ENCODE data around the gene BAIAP2L1. TPM values are rescaled to one million over a fixed set of nuclear protein-coding genes. Genes with fewer than 3 reads are reported as not detected.

The BAIAP2L1 gene
- total RNA-seq, 2 donors from 2014 or later = 30.5 to 38.4 TPM

DNA sequence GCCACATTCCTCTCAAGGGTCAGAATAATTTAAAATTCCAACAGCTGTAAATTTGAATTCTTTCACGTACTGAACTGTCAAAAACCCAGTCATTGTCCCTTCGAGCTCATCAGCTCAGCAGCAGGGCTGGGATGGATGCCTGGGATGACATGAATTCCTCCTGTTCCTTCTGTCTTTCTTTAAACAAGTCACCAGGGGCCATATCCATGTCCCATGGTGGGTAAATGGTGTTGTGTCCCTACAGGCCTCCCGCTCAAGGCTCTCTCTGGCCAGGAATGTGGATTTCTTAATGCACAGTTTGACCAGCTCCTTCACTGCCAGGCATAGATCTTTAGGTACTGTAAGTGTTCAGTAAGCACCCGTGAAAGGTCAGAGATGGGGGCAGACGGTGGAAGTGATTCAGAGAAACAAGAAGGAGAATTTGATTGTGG, 135.0 kb downstream of the BAIAP2L1 start:
- Histone ChIP-seq H3K4me1 (ENCODE audit: control insufficient read depth, insufficient read depth, low read length) (no peaks in the 10 kb centered on the region), H3K9me3 (ENCODE audit: control insufficient read depth, low read length) (peaks cover 8% of the 10 kb centered on the region), H3K27ac (ENCODE audit: low read depth, low read length) (no peak overlapping the region), H3K9ac (ENCODE audit: extremely low read depth, low read length, poor library complexity, severe bottlenecking) (no peak overlapping the region), H3K4me3 (ENCODE audit: low read length) (no peak overlapping the region), H3K36me3 (ENCODE audit: control insufficient read depth, insufficient read depth, low read length) (peaks cover under 1% of the 10 kb centered on the region), H3K27me3 (ENCODE audit: control insufficient read depth, insufficient read depth, low read length, poor library complexity, severe bottlenecking) (no peaks in the 10 kb centered on the region)
- TF ChIP-seq, protein P1, sequence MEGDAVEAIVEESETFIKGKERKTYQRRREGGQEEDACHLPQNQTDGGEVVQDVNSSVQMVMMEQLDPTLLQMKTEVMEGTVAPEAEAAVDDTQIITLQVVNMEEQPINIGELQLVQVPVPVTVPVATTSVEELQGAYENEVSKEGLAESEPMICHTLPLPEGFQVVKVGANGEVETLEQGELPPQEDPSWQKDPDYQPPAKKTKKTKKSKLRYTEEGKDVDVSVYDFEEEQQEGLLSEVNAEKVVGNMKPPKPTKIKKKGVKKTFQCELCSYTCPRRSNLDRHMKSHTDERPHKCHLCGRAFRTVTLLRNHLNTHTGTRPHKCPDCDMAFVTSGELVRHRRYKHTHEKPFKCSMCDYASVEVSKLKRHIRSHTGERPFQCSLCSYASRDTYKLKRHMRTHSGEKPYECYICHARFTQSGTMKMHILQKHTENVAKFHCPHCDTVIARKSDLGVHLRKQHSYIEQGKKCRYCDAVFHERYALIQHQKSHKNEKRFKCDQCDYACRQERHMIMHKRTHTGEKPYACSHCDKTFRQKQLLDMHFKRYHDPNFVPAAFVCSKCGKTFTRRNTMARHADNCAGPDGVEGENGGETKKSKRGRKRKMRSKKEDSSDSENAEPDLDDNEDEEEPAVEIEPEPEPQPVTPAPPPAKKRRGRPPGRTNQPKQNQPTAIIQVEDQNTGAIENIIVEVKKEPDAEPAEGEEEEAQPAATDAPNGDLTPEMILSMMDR (conservative IDR thresholded peaks at IDR 0.05) = no peak
- Mint-ChIP-seq H3K4me1 (no peaks in the 10 kb centered on the region), H3K27me3 (ENCODE audit: insufficient read depth) (no peaks in the 10 kb centered on the region), H3K4me3 (no peak overlapping the region), H3K9me3 (peaks cover 6% of the 10 kb centered on the region), H3K27ac (peak overlapping the region; percentile 52), H3K36me3 (ENCODE audit: low read depth) (peaks cover 32% of the 10 kb centered on the region)
- WGBS, 2 experiments (ENCODE audit: insufficient coverage in 1 of 2, insufficient read length in 1 of 2) = 84 to 89% methylated on average over 4 to 5 of the region's 5 CpGs
- DNase-seq = peak; percentile 69

DNA sequence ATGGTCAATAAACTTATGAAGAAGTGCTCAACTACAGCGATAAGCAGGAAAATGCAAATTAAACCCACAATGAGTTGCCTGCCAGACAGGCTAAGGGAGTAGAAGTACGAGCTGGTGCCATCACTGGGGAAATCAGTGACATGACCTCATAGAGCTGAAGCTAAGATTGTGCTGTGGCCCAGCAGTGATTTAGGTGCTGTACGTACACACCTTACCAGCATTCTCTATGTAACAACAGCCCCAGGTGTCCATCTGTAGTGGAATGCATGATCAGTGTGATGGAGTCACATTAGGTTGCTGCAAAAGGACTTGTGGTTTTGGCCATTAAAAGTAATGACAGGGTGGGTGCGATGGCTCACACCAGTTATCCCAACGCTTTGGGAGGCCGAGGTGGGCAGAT, 143.2 kb downstream of the BAIAP2L1 start:
- Histone ChIP-seq H3K27ac (ENCODE audit: low read depth, low read length) (no peak overlapping the region), H3K9me3 (ENCODE audit: control insufficient read depth, low read length) (peaks cover 8% of the 10 kb centered on the region), H3K4me3 (ENCODE audit: low read length) (no peak overlapping the region), H3K9ac (ENCODE audit: extremely low read depth, low read length, poor library complexity, severe bottlenecking) (no peak overlapping the region), H3K4me1 (ENCODE audit: control insufficient read depth, insufficient read depth, low read length) (no peaks in the 10 kb centered on the region), H3K27me3 (ENCODE audit: control insufficient read depth, insufficient read depth, low read length, poor library complexity, severe bottlenecking) (no peaks in the 10 kb centered on the region), H3K36me3 (ENCODE audit: control insufficient read depth, insufficient read depth, low read length) (peaks cover 5% of the 10 kb centered on the region)
- peaks cover 45% of the 10 kb centered on the region for H3K36me3 Mint-ChIP-seq (ENCODE audit: low read depth)
- no peak overlapping the region for H3K27ac Mint-ChIP-seq
- H3K9me3 Mint-ChIP-seq = peaks cover 6% of the 10 kb centered on the region
- 84 to 88% methylated on average over 5 to 6 of the region's 6 CpGs for WGBS, 2 experiments (ENCODE audit: insufficient coverage in 1 of 2, insufficient read length in 1 of 2)
- TF ChIP-seq, protein P1 (conservative IDR thresholded peaks at IDR 0.05) = no peak
- DNase-seq = no peak
- H3K27me3 Mint-ChIP-seq (ENCODE audit: insufficient read depth) = no peaks in the 10 kb centered on the region
- H3K4me1 Mint-ChIP-seq = peaks cover 5% of the 10 kb centered on the region
- H3K4me3 Mint-ChIP-seq = no peak overlapping the region

DNA sequence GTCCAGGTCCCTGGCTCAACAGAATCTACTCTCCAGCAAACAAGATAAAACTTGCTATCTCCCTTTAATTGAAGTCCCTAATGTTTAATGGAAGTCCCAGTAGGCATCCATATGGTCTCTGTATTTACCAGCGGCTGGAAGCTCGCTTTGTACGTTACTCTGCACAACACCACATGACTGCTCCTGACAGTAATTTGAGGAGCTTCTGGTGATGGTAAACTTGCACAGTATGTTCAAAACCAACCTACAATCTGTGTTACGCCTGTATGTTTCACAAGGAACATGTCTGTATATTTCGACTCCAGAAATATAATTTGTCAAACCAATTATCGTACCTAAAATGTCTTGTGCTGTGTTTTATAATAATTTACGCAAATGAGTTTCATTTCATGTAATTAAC, 144.5 kb downstream of the BAIAP2L1 start:
- H3K36me3 ChIP-seq (ENCODE audit: control insufficient read depth, insufficient read depth, low read length) = peaks cover 5% of the 10 kb centered on the region
- no peak overlapping the region for H3K9ac ChIP-seq (ENCODE audit: extremely low read depth, low read length, poor library complexity, severe bottlenecking)
- no peak overlapping the region for H3K4me3 ChIP-seq (ENCODE audit: low read length)
- H3K4me1 ChIP-seq (ENCODE audit: control insufficient read depth, insufficient read depth, low read length) = no peaks in the 10 kb centered on the region
- no peak overlapping the region for H3K27ac ChIP-seq (ENCODE audit: low read depth, low read length)
- no peaks in the 10 kb centered on the region for H3K27me3 ChIP-seq (ENCODE audit: control insufficient read depth, insufficient read depth, low read length, poor library complexity, severe bottlenecking)
- H3K9me3 ChIP-seq (ENCODE audit: control insufficient read depth, low read length) = peaks cover 4% of the 10 kb centered on the region
- H3K9me3 Mint-ChIP-seq = peaks cover 1% of the 10 kb centered on the region
- H3K4me1 Mint-ChIP-seq = peaks cover 8% of the 10 kb centered on the region
- WGBS, 2 experiments (ENCODE audit: insufficient coverage in 1 of 2, insufficient read length in 1 of 2) = 91 to 97% methylated on average over 5 to 7 of the region's 7 CpGs
- H3K27ac Mint-ChIP-seq = no peak overlapping the region
- H3K4me3 Mint-ChIP-seq = no peak overlapping the region
- TF ChIP-seq, protein P1 (conservative IDR thresholded peaks at IDR 0.05) = no peak
- no peaks in the 10 kb centered on the region for H3K27me3 Mint-ChIP-seq (ENCODE audit: insufficient read depth)
- no peak for DNase-seq
- H3K36me3 Mint-ChIP-seq (ENCODE audit: low read depth) = peaks cover 35% of the 10 kb centered on the region
